Stimulated activated effector memory CD8-positive, alpha-beta T cell treated with anti-CD3 and anti-CD28 coated beads, Interleukin-12 subunit alpha, Interleukin-12 subunit beta, amount 100 ng/mL, for 72 hours (primary cell): ENCODE data around the gene KLHL29.

Experiments used
- ATAC-seq: fragments of 150-1000 bp; cut with Tn5 transposase; 2 replicates; pipeline ENCODE4 v1.10.0; 2021
- DNase-seq, 2 donors: peaks; one replicate each; pipeline ENCODE4 v3.0.0; 2021 to 2022; ENCODE audit warnings: low spot score in 2 of 2
- H3K27ac Mint-ChIP-seq: one replicate; pipeline ENCODE4 v1.8.0; 2022; ENCODE audit warnings: mild to moderate bottlenecking, mixed read lengths
- H3K36me3 Mint-ChIP-seq: one replicate; pipeline ENCODE4 v1.8.0; 2022; ENCODE audit warnings: mild to moderate bottlenecking, mixed read lengths
- H3K4me1 Mint-ChIP-seq: one replicate; pipeline ENCODE4 v1.8.0; 2022; ENCODE audit warnings: mixed read lengths
- H3K4me3 Mint-ChIP-seq: one replicate; pipeline ENCODE4 v1.8.0; 2022; ENCODE audit warnings: mild to moderate bottlenecking, mixed read lengths
- H3K9me3 Mint-ChIP-seq: one replicate; pipeline ENCODE4 v1.8.0; 2022; ENCODE audit warnings: mixed read lengths

Gene KLHL29

GRCh38 chr2:23477392-23477791, 92.4 kb downstream of the KLHL29 start:
- Mint-ChIP-seq H3K36me3 (no peaks in the 10 kb centered on the region), H3K9me3 (no peaks in the 10 kb centered on the region), H3K4me1 (no peaks in the 10 kb centered on the region), H3K27ac (no peak overlapping the region), H3K4me3 (no peak overlapping the region)
- DNase-seq (no peak), ATAC-seq (no peak)

DNA sequence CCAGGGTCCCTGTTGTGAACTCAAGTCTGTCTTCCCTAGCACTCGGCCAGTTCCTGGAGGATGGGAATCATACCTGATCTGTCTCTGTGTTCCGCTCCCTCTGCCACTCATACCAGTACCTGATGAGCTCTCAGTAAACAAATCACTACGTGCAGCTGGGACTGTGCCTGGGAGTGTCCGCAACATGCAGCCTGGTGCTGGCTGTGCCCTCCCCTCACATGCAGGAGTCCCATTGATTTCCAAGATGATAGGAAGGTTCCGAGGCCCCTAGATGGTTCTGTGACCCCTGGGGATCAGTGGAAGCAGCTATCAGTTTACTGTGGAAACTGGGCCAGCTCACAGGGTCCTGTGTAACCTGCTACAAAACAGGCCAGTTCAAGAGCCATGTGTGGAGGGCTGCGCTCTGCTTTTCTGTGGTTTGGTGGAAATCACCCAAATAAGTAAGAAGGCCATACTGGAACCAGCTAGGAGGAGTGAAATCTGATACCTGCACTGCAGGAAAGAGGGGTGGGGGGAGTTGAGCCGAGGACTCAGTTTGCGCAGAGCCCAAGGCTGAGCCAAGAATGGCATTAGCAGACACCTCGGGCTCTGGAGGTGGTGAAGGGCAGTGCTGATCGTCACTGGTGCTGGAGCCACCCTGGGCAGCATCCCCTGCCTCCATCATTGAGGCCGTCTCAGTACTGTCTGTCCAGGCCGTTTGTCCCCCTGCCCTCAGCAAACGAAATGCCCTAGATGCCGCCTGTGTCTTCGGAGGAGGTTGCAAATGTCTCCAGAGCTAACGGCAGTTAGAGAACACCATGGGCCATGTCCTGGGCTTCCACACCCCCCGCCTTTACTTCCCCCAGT, 93.3 kb downstream of the KLHL29 start:
- Mint-ChIP-seq H3K36me3 (no peaks in the 10 kb centered on the region), H3K4me3 (no peak overlapping the region), H3K4me1 (no peaks in the 10 kb centered on the region), H3K27ac (no peak overlapping the region), H3K9me3 (no peaks in the 10 kb centered on the region)
- no peak for ATAC-seq
- DNase-seq: no peak

- no peaks in the 10 kb centered on the region for H3K4me1 Mint-ChIP-seq
- no peak for ATAC-seq
Observed at GRCh38 chr2:23478933-23479683, 94.1 kb downstream of the KLHL29 start.

DNA sequence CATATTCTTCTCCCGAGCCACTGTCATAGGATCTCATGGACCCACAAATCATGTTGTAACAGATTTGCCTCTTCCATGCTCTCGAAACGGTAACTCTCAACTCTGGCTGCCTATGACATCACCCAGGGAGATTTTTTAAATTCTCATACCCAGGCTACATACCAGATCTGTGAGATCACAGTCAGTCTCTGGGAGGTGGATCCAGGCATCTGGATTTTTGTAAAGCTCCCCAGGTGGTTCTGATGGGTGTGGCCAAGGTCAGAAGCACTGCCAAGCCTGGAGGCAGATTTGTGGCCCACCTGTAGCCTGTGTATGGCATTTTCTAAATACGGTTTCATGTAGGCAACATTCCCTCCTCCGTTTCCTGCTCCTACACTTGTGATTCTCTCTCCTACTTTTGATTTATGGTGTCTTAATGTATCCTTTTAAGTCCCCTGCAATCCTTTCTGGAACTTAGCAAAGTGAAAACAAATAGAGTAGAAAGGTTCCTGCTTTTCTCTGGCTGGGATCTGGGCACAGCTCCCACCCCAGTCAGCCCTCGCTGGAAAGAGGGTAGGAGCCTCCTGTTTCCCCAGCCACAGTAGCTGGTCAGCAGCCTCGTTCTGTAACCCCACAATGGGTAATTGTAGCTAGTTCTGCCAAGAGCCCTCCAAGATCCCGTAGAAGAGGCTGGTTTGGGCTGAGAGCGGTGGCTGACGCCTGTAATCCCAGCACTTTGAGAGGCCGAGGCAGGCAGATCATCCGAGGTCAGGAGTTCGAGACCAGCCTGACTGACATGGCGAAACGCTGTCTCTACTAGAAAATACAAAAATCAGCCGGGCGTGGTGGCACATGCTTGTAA, 96.2 kb downstream of the KLHL29 start:
- Mint-ChIP-seq H3K4me3 (no peak overlapping the region), H3K27ac (no peak overlapping the region), H3K36me3 (no peaks in the 10 kb centered on the region), H3K4me1 (no peaks in the 10 kb centered on the region), H3K9me3 (no peaks in the 10 kb centered on the region)
- DNase-seq: no peak
- ATAC-seq: no peak

More at GRCh38 chr2:23478933-23479683, 94.1 kb downstream of the KLHL29 start:
- Mint-ChIP-seq H3K9me3 (no peaks in the 10 kb centered on the region), H3K4me3 (no peak overlapping the region), H3K36me3 (no peaks in the 10 kb centered on the region), H3K27ac (no peak overlapping the region)
- DNase-seq: no peak

DNA sequence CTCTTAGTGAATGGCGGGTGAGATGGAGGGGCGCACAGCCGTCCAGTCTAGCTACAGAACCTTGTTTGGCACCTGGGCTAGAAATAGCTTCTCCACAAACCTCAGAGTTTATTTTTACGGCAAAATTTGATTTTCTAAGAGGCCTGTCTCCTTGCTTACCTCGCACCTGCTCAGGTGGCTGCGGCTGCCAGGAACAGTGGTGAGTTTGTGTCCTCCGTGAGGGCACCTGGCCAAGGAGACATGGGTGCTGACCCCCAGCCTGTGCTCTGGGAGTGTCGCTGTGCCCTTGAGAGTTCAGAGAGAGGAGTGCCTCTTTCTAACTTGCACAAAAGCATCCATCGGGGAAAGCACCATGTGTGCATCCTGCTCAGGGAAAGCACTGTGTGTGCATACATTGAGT, 97.2 kb downstream of the KLHL29 start:
- Mint-ChIP-seq H3K4me3 (no peak overlapping the region), H3K9me3 (no peaks in the 10 kb centered on the region), H3K4me1 (no peaks in the 10 kb centered on the region), H3K36me3 (no peaks in the 10 kb centered on the region), H3K27ac (no peak overlapping the region)
- no peak for DNase-seq
- ATAC-seq: no peak

DNA sequence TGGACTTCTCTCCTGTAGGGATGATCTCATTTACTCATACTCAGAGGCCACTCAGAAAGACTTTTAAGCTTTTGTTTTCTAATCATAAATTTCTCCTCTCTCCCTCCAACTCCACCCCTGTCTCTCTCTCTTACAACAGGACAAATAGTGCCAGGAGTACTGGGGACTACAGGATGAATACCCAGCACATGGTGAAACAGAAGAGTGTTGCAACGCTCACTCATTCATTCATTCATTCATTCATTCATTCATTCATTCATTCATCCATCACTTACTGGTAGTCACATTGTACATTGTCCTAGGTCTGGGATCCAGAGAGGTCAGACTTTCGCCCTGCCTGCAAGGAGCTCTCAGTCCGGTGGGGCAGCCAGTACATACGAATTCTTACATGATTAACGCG, 97.6 kb downstream of the KLHL29 start:
- no peak overlapping the region for H3K4me3 Mint-ChIP-seq
- no peak overlapping the region for H3K27ac Mint-ChIP-seq
- no peak for ATAC-seq
- H3K36me3 Mint-ChIP-seq: no peaks in the 10 kb centered on the region
- H3K9me3 Mint-ChIP-seq: no peaks in the 10 kb centered on the region
- DNase-seq: no peak
- no peaks in the 10 kb centered on the region for H3K4me1 Mint-ChIP-seq

DNA sequence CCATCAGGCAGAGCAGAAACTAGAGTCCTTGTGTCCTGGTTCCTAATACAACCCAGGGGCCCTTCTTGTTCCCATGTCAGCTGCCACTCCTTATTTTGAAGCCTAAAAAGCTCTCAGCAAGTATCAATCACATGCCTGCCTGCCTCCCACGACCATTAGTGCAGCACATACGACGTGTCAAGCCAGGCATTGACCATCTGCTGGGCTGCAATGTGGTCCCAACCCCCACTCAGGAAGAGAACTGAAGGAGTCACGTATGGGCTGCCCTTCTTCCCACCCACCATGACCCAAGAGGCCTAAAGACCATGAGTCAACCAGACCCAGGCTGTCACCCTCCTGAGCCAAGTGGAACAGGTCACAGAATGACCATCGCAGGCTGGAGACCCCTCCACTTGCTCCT, 98.8 kb downstream of the KLHL29 start:
- no peak for DNase-seq

GRCh38 chr2:23484275-23484674, 99.3 kb downstream of the KLHL29 start:
- DNase-seq: no peak
- no peak for ATAC-seq
- Mint-ChIP-seq H3K27ac (no peak overlapping the region), H3K4me3 (no peak overlapping the region), H3K9me3 (no peaks in the 10 kb centered on the region), H3K36me3 (no peaks in the 10 kb centered on the region), H3K4me1 (peaks cover 12% of the 10 kb centered on the region)

More for the DNA sequence above, 98.8 kb downstream of the KLHL29 start:
- H3K9me3 Mint-ChIP-seq: no peaks in the 10 kb centered on the region
- peaks cover 9% of the 10 kb centered on the region for H3K4me1 Mint-ChIP-seq
- H3K27ac Mint-ChIP-seq: no peak overlapping the region
- no peak overlapping the region for H3K4me3 Mint-ChIP-seq
- no peak for ATAC-seq
- no peaks in the 10 kb centered on the region for H3K36me3 Mint-ChIP-seq

- no peaks in the 10 kb centered on the region for H3K9me3 Mint-ChIP-seq
- DNase-seq (no peak), ATAC-seq (no peak)
- no peaks in the 10 kb centered on the region for H3K36me3 Mint-ChIP-seq
- no peak overlapping the region for H3K4me3 Mint-ChIP-seq
- H3K4me1 Mint-ChIP-seq: peaks cover 17% of the 10 kb centered on the region
- no peak overlapping the region for H3K27ac Mint-ChIP-seq
Observed at GRCh38 chr2:23484767-23485166, 99.8 kb downstream of the KLHL29 start.

GRCh38 chr2:23485261-23485660, 100.3 kb downstream of the KLHL29 start:
- ATAC-seq (no peak), DNase-seq (no peak)
- Mint-ChIP-seq H3K36me3 (no peaks in the 10 kb centered on the region), H3K27ac (no peak overlapping the region), H3K4me1 (peaks cover 19% of the 10 kb centered on the region), H3K4me3 (no peak overlapping the region), H3K9me3 (no peaks in the 10 kb centered on the region)

DNA sequence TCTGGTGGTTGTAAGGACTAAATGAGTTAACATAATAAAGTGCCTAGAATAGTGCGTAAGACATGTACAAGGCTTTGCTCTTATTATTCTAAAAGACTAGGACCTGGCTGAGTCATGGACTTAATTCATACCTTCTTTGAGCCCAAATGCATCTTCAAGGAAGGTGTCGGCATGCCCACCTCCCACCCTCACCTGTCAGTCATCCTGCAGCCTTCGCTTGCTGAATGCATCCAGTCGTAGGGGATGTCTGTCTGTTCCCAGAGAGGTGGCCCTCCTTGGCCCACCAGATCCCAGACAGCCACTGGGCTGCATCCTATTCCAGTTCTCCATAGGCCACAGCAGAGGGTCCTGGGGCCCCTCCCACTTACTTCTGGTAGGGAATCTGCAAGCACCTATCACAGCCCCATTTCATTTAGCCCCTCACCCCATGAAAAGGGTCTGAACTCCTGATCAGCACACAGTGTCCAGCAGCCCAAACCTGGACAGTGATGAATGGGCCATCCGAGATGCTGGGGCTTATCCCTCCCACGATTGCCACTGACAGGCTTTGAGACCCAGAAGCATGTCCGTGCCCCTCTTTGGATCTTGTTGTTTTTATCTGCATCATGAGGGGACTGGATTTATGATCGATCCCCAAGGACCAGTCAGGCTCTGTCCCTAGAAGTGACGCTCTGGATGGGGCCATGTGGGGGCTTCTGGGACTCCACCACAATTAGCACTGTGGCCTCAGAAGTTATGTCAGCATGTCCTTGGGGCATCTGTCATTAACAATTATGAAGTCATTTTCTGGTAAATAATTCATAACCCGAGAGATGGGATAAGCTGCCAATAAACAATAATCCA, 101.1 kb downstream of the KLHL29 start:
- Mint-ChIP-seq H3K36me3 (no peaks in the 10 kb centered on the region), H3K4me1 (peaks cover 19% of the 10 kb centered on the region), H3K27ac (no peak overlapping the region), H3K9me3 (no peaks in the 10 kb centered on the region), H3K4me3 (no peak overlapping the region)
- no peak for DNase-seq
- ATAC-seq: no peak

DNA sequence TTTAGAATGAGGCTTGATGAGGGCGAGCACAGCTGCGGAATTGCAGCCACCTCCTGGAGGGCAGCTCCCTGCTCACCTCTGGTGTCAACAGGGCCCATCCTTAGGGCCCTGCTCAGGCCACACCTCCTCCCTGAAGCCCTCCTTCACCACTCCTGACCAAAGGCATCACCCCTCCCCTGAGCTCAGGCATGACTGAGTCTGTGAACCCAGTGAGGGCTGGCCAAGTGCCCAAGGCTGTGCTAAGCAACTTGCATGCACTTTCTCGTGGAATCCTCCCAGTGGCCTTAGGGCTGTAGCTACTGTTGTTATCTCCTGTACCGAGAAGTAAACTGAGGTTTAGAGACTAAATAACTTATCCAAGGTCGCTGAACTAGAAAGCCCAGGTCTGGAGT, 101.7 kb downstream of the KLHL29 start:
- ATAC-seq: no peak
- no peak overlapping the region for H3K4me3 Mint-ChIP-seq
- no peaks in the 10 kb centered on the region for H3K36me3 Mint-ChIP-seq

DNA sequence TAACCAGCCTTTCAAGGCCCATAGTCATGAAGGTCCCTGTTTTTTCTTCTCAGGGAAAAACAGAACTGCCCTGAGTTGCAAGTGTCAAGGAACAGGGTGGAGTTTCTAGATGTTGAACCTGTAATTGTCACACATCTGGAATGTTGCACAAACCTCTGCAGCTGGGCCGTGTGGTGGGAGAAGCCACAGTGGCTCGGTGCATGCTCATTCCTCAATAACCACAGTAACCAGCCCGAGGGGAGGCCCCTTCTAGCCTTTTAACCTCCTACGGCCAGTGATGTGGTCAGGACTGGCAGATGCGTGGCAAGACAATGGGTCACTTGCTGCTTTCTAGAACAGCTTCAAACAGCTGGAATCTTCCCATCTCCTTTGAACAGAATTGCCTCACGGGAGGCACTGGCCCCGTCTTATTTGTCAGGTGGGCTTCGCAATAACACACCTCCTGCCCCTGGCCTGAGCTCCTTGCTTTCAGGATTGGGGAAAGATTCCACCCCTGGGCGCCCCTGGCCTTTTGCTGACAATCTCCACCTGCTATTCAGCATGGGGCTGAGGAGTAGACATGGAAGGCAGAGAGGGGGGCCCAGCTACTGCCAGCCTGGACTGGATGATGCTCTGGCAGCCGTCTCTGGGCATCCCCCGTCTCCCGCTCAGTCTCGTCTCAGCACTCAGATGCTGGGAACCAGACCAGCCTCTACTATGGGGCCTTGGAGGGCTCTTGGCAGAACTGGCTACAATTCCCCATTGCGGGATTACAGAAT, 102.9 kb downstream of the KLHL29 start:
- no peak overlapping the region for H3K27ac Mint-ChIP-seq
- no peaks in the 10 kb centered on the region for H3K36me3 Mint-ChIP-seq
- H3K4me1 Mint-ChIP-seq: peaks cover 19% of the 10 kb centered on the region
- DNase-seq: no peak
- no peaks in the 10 kb centered on the region for H3K9me3 Mint-ChIP-seq
- no peak for ATAC-seq
- no peak overlapping the region for H3K4me3 Mint-ChIP-seq

More for the DNA sequence above, 101.7 kb downstream of the KLHL29 start:
- no peaks in the 10 kb centered on the region for H3K9me3 Mint-ChIP-seq
- no peak for DNase-seq
- no peak overlapping the region for H3K27ac Mint-ChIP-seq
- peaks cover 19% of the 10 kb centered on the region for H3K4me1 Mint-ChIP-seq

- no peak for DNase-seq
- no peak for ATAC-seq
- H3K27ac Mint-ChIP-seq: no peak overlapping the region
- no peaks in the 10 kb centered on the region for H3K36me3 Mint-ChIP-seq
- H3K4me1 Mint-ChIP-seq: peaks cover 19% of the 10 kb centered on the region
- H3K4me3 Mint-ChIP-seq: no peak overlapping the region
- no peaks in the 10 kb centered on the region for H3K9me3 Mint-ChIP-seq
Observed at GRCh38 chr2:23488584-23488983, 103.6 kb downstream of the KLHL29 start.
